HepG2 (cell line): ENCODE measurements around the gene CMTR2. TPM values are rescaled to one million over a fixed set of nuclear protein-coding genes. Genes with fewer than 3 reads are reported as not detected.

Source experiments
- FOXA1 ChIP-seq, 2 experiments: fragments of 450-650 bp in 1 of 2; sonication (generic) in 1 of 2; formaldehyde crosslinking in 1 of 2; IDR thresholded peaks; 2 replicates each; pipeline versions ENCODE4 v1.4.0 to v1.6.1; 2016 to 2020; ENCODE audit warnings: missing genetic modification reagents in 1 of 2
- NFE2 ChIP-seq: sonication (generic); formaldehyde crosslinking; IDR thresholded peaks from 2 replicates; pipeline ENCODE4 v1.4.0; 2020; ENCODE audit warnings: missing genetic modification reagents
- RERE ChIP-seq: IDR thresholded peaks from 2 replicates; pipeline ENCODE4 v1.6.1; 2016; ENCODE audit warnings: low read depth, missing genetic modification reagents, missing compliant biosample characterization
- SRSF1 ChIP-seq: fragments of 200-400 bp; formaldehyde crosslinking; optimal IDR thresholded peaks from 2 replicates; pipeline ENCODE3; 2017; ENCODE audit warnings: mild to moderate bottlenecking, low read depth, low read length, moderate library complexity
- ZNF275 ChIP-seq: sonication (generic); formaldehyde crosslinking; IDR thresholded peaks from 2 replicates; pipeline ENCODE4 v1.8.0; 2022; ENCODE audit warnings: missing genetic modification reagents, mild to moderate bottlenecking, inconsistent platforms, borderline replicate concordance
- ZNF790 ChIP-seq: sonication (generic); formaldehyde crosslinking; IDR thresholded peaks from 2 replicates; pipeline ENCODE4 v1.8.0; 2022; ENCODE audit warnings: missing genetic modification reagents, mild to moderate bottlenecking, borderline replicate concordance
- polyA plus RNA-seq, 8 experiments: library from polyadenylated mRNA; depleted of rRNA in 3 of 8; stranded (reverse) in 7 of 8; unstranded in 1 of 8; fragments of >200 nt; fragmentation: Illumina TruSeq in 4 of 8; extraction: Trizol in 4 of 8; gene quantifications; 2 replicates each; pipeline versions ENCODE4 v1.2.1 to v1.2.3, GENCODE V29; 2011 to 2016; ENCODE audit warnings: low read depth in 4 of 8, missing spikeins in 1 of 8, mixed read lengths in 1 of 8; ENCODE audit not compliant: insufficient read depth in 1 of 8
- total RNA-seq, 5 experiments: library from RNA; depleted of rRNA; stranded (reverse); fragments of >200 nt; fragmentation: Illumina TruSeq; extraction: Trizol; gene quantifications; 2 replicates each; pipeline ENCODE4 v1.2.3, GENCODE V29; 2016; ENCODE audit warnings: low read depth in 1 of 5

Gene CMTR2
- total and polyA plus RNA-seq, 2 of the 13 experiments (the other 11 are each of a cell fraction or from before 2014, with no cell fraction given) = 15.0 to 19.9 TPM

GRCh38 chr16:71338632-71339031, 49.4 kb upstream of the CMTR2 start (continued):
- TF ChIP-seq RERE (CRISPR knock-in tag) (no peak), FOXA1 (IDR thresholded peaks at IDR 0.05) (no peak), FOXA1 (CRISPR knock-in tag; IDR thresholded peaks at IDR 0.05) (no peak), NFE2 (CRISPR knock-in tag) (no peak), ZNF790 (CRISPR knock-in tag) (no peak), SRSF1 (no peak), ZNF275 (CRISPR knock-in tag) (no peak)
